ENCODE measurements around the gene PDE4D. TPM values are rescaled to one million over a fixed set of nuclear protein-coding genes. Genes with fewer than 3 reads are reported as not detected.

Gene PDE4D
- total RNA-seq, 1 donor from 2014 or later: 14.2 TPM

GRCh38 chr5:59241552-59241951 is 652.0 kb downstream of the PDE4D start:
- Histone ChIP-seq H3K79me2 (ENCODE audit: insufficient read depth, low read length) (no peaks in the 10 kb centered on the region), H2AFZ (ENCODE audit: low read depth, low read length) (no peak overlapping the region), H3K4me2 (ENCODE audit: low read length) (no peak overlapping the region), H3K4me1 (ENCODE audit: insufficient read depth, low read length) (peaks cover 6% of the 10 kb centered on the region), H3K27me3 (ENCODE audit: insufficient read depth, low read length) (no peaks in the 10 kb centered on the region), H3K4me3 (ENCODE audit: insufficient read depth, low read depth, low read length) (no peak overlapping the region), H3K9me3 (ENCODE audit: insufficient read depth, low read depth, low read length) (no peaks in the 10 kb centered on the region), H3K9ac (ENCODE audit: low read length) (no peak overlapping the region), H4K20me1 (ENCODE audit: insufficient read depth, low read length) (no peaks in the 10 kb centered on the region), H3K27ac (ENCODE audit: low read depth, low read length) (no peak overlapping the region), H3K36me3 (ENCODE audit: insufficient read depth, low read length) (no peaks in the 10 kb centered on the region)
- H3K27ac Mint-ChIP-seq (ENCODE audit: unreplicated experiment): no peak overlapping the region
- FAIRE-seq (no peak), DNase-seq (ENCODE audit: low read depth) (no peak)
- H3K4me3 Mint-ChIP-seq (ENCODE audit: unreplicated experiment): no peak overlapping the region
- H3K4me1 Mint-ChIP-seq (ENCODE audit: low read depth, unreplicated experiment): peaks cover 8% of the 10 kb centered on the region
- no peaks in the 10 kb centered on the region for H3K36me3 Mint-ChIP-seq (ENCODE audit: low read depth, unreplicated experiment)
- no peaks in the 10 kb centered on the region for H3K9me3 Mint-ChIP-seq (ENCODE audit: unreplicated experiment)
- TF ChIP-seq EZH2 (IDR thresholded peaks at IDR 0.05; ENCODE audit: insufficient read depth, low read length): no peak
- TF ChIP-seq, protein P1, sequence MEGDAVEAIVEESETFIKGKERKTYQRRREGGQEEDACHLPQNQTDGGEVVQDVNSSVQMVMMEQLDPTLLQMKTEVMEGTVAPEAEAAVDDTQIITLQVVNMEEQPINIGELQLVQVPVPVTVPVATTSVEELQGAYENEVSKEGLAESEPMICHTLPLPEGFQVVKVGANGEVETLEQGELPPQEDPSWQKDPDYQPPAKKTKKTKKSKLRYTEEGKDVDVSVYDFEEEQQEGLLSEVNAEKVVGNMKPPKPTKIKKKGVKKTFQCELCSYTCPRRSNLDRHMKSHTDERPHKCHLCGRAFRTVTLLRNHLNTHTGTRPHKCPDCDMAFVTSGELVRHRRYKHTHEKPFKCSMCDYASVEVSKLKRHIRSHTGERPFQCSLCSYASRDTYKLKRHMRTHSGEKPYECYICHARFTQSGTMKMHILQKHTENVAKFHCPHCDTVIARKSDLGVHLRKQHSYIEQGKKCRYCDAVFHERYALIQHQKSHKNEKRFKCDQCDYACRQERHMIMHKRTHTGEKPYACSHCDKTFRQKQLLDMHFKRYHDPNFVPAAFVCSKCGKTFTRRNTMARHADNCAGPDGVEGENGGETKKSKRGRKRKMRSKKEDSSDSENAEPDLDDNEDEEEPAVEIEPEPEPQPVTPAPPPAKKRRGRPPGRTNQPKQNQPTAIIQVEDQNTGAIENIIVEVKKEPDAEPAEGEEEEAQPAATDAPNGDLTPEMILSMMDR (IDR thresholded peaks at IDR 0.05; ENCODE audit: insufficient read depth, low read depth, low read length): no peak
- no peaks in the 10 kb centered on the region for H3K27me3 Mint-ChIP-seq (ENCODE audit: low read depth, unreplicated experiment)

DNA sequence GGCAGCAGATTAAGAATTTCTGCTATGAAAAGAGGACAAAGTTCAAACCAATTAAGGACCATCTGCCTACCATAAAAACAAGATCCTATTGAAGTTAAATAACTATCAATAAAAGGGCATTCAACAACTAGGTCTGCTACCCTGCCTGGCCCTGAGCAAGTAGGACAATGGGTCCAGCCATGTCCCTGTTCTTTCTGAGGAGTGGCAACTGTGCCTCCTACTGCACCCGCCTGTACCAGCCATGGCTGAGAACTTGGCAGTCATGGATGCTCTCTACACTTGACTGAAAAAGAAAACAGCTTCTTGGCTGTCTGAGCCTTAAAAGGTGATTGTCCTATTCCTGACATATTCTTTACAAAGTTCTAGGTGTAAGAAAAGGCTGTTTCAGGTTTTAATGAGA is 652.4 kb downstream of the PDE4D start:
- no peaks in the 10 kb centered on the region for H4K20me1 ChIP-seq (ENCODE audit: insufficient read depth, low read length)
- no peak overlapping the region for H3K27ac Mint-ChIP-seq (ENCODE audit: unreplicated experiment)
- no peak overlapping the region for H3K4me3 ChIP-seq (ENCODE audit: insufficient read depth, low read depth, low read length)
- H3K4me1 Mint-ChIP-seq (ENCODE audit: low read depth, unreplicated experiment): peaks cover 13% of the 10 kb centered on the region
- no peak overlapping the region for H3K9ac ChIP-seq (ENCODE audit: low read length)
- DNase-seq (ENCODE audit: low read depth) (no peak), FAIRE-seq (no peak)
- H3K36me3 ChIP-seq (ENCODE audit: insufficient read depth, low read length): no peaks in the 10 kb centered on the region
- no peak overlapping the region for H2AFZ ChIP-seq (ENCODE audit: low read depth, low read length)
- peaks cover 10% of the 10 kb centered on the region for H3K4me1 ChIP-seq (ENCODE audit: insufficient read depth, low read length)
- no peaks in the 10 kb centered on the region for H3K27me3 ChIP-seq (ENCODE audit: insufficient read depth, low read length)
- H3K9me3 Mint-ChIP-seq (ENCODE audit: unreplicated experiment): no peaks in the 10 kb centered on the region
- no peaks in the 10 kb centered on the region for H3K79me2 ChIP-seq (ENCODE audit: insufficient read depth, low read length)
- H3K4me2 ChIP-seq (ENCODE audit: low read length): no peak overlapping the region
- H3K9me3 ChIP-seq (ENCODE audit: insufficient read depth, low read depth, low read length): no peaks in the 10 kb centered on the region
- no peaks in the 10 kb centered on the region for H3K27me3 Mint-ChIP-seq (ENCODE audit: low read depth, unreplicated experiment)
- no peak overlapping the region for H3K4me3 Mint-ChIP-seq (ENCODE audit: unreplicated experiment)
- no peaks in the 10 kb centered on the region for H3K36me3 Mint-ChIP-seq (ENCODE audit: low read depth, unreplicated experiment)
- no peak overlapping the region for H3K27ac ChIP-seq (ENCODE audit: low read depth, low read length)
- TF ChIP-seq, protein P1 (IDR thresholded peaks at IDR 0.05; ENCODE audit: insufficient read depth, low read depth, low read length): no peak
- no peak for TF ChIP-seq EZH2 (IDR thresholded peaks at IDR 0.05; ENCODE audit: insufficient read depth, low read length)

GRCh38 chr5:59238126-59238902 is 655.2 kb downstream of the PDE4D start:
- Mint-ChIP-seq H3K9me3 (ENCODE audit: unreplicated experiment) (no peaks in the 10 kb centered on the region), H3K4me3 (ENCODE audit: unreplicated experiment) (no peak overlapping the region), H3K36me3 (ENCODE audit: low read depth, unreplicated experiment) (no peaks in the 10 kb centered on the region), H3K27me3 (ENCODE audit: low read depth, unreplicated experiment) (no peaks in the 10 kb centered on the region), H3K4me1 (ENCODE audit: low read depth, unreplicated experiment) (peaks cover 14% of the 10 kb centered on the region), H3K27ac (ENCODE audit: unreplicated experiment) (no peak overlapping the region)
- TF ChIP-seq EZH2 (IDR thresholded peaks at IDR 0.05; ENCODE audit: insufficient read depth, low read length): no peak
- TF ChIP-seq, protein P1 (IDR thresholded peaks at IDR 0.05; ENCODE audit: insufficient read depth, low read depth, low read length): no peak
- FAIRE-seq: no peak
- Histone ChIP-seq H3K4me2 (ENCODE audit: low read length) (no peak overlapping the region), H3K36me3 (ENCODE audit: insufficient read depth, low read length) (no peaks in the 10 kb centered on the region), H3K4me1 (ENCODE audit: insufficient read depth, low read length) (peaks cover 12% of the 10 kb centered on the region), H3K9ac (ENCODE audit: low read length) (no peak overlapping the region), H3K9me3 (ENCODE audit: insufficient read depth, low read depth, low read length) (no peaks in the 10 kb centered on the region), H3K4me3 (ENCODE audit: insufficient read depth, low read depth, low read length) (no peak overlapping the region), H3K79me2 (ENCODE audit: insufficient read depth, low read length) (no peaks in the 10 kb centered on the region), H3K27ac (ENCODE audit: low read depth, low read length) (no peak overlapping the region), H2AFZ (ENCODE audit: low read depth, low read length) (no peak overlapping the region), H3K27me3 (ENCODE audit: insufficient read depth, low read length) (no peaks in the 10 kb centered on the region), H4K20me1 (ENCODE audit: insufficient read depth, low read length) (no peaks in the 10 kb centered on the region)
- DNase-seq (ENCODE audit: low read depth): no peak

All from astrocyte (in vitro differentiated cells and primary cell).